ENCODE results near the gene PIGT.
A peak's percentile ranks its signal among the peaks of the same experiment; 100 is the strongest.

PIGT gene

GRCh38 chr20:45402946-45403345, 13.0 kb upstream of the PIGT start:
- no peak for DNase-seq

DNA sequence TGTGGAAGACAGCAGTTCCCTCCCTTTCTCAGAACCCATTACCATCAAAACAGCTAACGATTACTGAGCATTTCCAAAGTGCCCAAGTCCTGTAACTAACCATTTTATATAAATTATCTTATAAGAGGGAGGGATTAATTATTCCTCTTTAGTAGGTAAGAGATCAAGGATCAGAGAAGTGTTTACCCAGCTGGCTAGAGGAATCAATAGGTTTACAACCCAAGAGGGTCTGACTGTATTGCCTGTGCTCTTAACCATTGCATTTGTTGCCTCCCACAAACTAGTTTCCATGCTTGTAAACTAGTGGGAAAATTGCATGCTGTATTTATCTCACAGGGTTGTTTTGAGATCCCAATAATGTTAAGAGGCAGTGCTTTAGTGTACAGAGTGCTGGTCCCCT, 11.5 kb upstream of the PIGT start:
- DNase-seq = no peak

DNA sequence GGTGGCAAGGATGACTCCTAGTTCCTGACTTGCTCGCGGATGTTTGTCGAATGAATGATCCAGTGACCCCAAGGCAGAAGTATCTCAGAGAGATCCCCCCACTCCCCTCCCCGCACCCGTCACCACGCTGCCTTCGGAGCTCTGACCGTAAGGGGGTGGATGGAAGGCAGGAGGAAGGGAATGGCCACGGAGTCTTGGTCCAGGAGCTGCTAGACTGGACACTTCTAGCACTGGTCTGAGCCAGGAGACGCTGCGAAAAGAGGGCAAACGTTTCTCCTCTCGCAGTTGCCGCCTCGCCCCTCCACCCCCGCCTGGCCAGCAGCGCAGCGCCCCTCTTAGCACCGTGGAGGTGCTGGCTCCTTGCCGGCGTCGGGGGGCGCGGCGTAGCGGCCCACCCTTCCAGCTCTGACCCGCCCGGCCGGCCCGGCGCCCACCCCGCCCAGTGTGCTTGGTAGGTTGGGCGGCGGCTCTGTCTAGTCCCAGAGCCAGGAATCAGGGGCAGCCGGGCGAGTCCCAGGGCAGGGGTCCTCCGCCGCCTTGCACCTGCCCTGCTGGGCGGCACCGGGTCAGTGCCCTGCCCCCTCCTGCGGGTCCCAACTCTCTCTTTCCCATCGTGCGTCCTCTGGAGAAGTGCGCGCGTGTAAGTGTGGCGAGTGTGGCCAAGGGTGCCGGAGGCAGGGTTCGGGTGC, 10.2 kb upstream of the PIGT start:
- no peak for DNase-seq

GRCh38 chr20:45406260-45407066, 9.5 kb upstream of the PIGT start:
- DNase-seq = peak; percentile 37

DNA sequence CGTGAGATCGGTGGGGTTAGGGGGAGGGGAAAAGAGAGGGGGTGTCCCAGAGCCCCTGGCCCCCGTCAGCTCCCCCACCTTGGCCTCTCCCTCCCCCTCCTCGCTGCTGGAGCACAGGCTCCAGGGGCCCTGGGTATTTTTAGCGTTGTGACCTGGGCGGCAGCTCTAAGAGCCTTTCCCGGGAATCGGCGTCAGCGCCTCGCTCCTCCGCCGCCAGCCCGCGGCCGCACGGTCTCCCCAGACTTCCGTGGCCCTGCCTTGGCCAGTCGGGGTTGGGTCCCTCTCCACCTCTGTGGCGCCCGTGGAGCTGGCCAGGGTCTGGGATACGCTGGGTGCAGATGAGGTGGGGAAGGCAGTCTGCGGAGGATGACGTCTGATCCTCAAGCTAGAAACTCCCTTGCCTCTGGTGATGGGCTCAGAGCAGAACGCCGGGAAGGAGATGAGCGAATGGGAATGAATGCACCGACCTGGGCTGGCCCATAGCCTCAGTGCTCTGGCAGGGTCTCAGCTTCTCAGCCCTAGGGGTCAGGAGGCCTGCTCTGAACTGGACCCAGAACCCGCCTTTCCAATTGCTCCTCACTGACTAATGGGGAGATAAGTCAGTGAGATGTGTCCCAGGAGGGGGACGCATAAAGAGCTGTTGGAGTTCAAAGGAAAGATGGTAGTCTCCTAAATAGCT, 8.7 kb upstream of the PIGT start:
- no peak for DNase-seq

- DNase-seq = no peak
Measured at GRCh38 chr20:45407783-45408645, 7.9 kb upstream of the PIGT start, which contains the start of gene DBNDD2. Gene DBNDD2, plus strand, starts transcription at chr20:45408289. Its CDS starts 179 bp downstream, at chr20:45408468.

DNA sequence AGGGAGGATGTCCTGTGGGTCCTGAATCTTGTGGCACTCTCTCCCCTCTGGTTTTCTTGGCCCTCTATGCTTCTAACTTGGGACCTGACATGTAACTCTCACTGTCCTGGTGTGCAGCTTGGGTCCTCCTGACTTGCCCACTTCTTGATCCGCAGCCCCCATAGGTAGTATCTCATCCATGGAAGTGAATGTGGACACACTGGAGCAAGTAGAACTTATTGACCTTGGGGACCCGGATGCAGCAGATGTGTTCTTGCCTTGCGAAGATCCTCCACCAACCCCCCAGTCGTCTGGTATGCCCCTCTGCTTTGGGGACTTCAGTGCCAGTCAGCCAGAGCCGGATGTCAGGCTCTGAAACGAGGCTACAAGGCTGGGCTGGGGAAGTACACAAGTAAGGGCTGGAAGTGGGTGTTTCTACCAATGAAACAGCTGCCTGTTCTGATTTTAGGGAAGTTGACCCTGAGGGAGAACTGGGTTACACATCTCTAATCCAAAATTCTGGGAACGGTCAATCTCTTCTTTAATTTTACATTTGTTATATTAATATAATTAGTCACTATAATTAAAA, 7.2 kb upstream of the PIGT start:
- DNase-seq = no peak

DNA sequence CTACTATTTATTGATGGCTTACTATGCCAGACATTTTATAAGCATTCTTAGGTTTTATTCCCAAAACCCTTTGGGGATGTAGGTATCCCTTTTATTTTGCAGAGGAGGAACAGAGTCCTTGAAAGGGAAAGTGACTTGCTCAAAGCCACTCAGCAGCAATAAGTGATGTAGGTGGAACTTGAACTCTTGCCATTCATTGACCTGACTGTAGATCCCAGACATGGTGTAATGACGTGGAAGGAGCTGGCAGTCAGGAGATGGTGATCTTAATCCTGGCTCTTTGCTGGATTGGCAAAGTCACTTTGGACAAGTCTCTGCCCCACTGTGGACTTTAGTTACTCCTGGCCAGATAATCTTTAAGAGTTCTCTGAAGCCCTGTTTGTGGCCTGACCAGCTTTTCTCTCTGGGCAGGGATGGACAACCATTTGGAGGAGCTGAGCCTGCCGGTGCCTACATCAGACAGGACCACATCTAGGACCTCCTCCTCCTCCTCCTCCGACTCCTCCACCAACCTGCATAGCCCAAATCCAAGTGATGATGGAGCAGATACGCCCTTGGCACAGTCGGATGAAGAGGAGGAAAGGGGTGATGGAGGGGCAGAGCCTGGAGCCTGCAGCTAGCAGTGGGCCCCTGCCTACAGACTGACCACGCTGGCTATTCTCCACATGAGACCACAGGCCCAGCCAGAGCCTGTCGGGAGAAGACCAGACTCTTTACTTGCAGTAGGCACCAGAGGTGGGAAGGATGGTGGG, 6.2 kb upstream of the PIGT start:
- DNase-seq = no peak

DNA sequence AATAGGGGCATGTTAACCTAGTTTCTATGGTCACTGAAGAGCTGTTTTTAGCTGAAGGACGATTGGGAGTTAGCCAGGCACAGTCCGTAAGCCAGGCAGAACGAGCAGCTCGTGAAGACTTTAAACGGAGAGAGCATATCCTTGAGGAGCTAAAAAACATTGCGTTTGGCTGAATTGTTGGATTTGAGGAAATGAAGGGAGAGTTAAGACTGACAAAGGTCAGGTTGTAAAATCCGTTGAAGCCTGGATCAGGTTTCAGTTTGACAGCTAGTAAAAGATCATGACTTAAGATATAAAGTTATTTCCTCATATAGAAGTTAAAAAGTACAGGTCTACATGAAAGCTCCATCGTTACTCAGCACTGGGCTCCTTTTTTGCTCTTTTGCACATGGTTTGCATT, 5.1 kb upstream of the PIGT start:
- DNase-seq = no peak

- DNase-seq = no peak
Measured at GRCh38 chr20:45412653-45413052, 3.3 kb upstream of the PIGT start.

DNA sequence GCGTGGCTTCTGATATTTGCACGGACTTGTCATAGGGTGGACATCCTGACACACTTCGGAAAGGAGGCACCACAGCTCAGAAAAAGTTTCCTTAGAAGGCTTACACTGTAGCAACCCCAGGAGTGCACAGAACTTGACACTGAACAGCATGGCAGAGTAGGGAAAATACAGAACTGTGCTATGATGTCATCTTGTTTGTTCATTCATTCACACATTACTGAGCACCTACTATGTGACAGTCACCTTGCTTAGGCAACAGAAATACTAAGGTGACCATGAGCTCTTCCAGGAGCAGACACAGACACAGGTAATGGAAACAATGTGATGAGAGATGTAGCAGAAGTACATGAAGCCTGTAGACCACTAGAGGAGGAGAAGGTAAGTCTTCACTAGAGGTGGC, 2.5 kb upstream of the PIGT start:
- DNase-seq = no peak

- DNase-seq = no peak
Measured at GRCh38 chr20:45416917-45417316, 976 bp downstream of the PIGT start.

DNA sequence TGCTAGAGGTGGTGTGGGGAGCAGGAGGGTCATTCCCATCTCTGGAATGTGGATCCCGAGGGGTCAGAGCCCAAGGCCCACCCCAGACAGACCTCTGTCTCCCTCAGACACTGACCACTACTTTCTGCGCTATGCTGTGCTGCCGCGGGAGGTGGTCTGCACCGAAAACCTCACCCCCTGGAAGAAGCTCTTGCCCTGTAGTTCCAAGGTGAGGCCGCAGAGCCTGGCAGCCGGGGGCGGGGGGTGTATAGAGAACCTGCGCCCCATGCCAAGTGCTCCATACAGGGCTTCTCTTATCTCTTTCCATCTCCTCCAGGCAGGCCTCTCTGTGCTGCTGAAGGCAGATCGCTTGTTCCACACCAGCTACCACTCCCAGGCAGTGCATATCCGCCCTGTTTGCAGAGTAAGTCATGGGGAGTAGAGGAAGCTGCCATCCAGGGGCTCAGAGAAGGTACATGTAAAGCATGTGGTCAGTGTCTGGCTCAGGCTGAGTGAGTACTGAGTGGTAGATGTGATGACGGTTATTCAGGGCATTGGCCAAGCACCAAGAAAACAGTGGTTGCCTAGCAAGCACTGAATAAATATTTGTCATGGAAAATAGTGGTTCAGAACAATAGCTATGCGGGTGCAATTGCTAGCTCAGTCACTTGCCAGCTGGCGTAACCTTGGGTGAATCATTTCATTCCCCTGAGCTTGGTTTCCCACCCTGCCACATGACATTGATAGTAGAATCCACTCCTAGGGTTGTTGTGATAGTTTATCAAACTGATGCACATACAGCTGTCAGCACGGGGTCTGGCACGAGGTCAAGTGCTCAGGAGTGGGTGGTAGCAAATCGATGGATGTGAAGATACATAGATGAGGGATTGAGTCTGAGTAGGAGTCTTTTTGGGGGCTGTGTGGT, 3.5 kb downstream of the PIGT start:
- DNase-seq = peak; percentile 91

GRCh38 chr20:45420125-45420524, 4.2 kb downstream of the PIGT start:
- no peak for DNase-seq

- DNase-seq = no peak
Measured at GRCh38 chr20:45423700-45424099, 7.8 kb downstream of the PIGT start.

DNA sequence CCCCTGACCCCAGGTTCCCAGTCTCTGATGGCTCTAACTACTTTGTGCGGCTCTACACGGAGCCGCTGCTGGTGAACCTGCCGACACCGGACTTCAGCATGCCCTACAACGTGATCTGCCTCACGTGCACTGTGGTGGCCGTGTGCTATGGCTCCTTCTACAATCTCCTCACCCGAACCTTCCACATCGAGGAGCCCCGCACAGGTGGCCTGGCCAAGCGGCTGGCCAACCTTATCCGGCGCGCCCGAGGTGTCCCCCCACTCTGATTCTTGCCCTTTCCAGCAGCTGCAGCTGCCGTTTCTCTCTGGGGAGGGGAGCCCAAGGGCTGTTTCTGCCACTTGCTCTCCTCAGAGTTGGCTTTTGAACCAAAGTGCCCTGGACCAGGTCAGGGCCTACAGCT, 9.6 kb downstream of the PIGT start:
- no peak for DNase-seq

GRCh38 chr20:45426320-45427016, 10.5 kb downstream of the PIGT start:
- DNase-seq = no peak

DNA sequence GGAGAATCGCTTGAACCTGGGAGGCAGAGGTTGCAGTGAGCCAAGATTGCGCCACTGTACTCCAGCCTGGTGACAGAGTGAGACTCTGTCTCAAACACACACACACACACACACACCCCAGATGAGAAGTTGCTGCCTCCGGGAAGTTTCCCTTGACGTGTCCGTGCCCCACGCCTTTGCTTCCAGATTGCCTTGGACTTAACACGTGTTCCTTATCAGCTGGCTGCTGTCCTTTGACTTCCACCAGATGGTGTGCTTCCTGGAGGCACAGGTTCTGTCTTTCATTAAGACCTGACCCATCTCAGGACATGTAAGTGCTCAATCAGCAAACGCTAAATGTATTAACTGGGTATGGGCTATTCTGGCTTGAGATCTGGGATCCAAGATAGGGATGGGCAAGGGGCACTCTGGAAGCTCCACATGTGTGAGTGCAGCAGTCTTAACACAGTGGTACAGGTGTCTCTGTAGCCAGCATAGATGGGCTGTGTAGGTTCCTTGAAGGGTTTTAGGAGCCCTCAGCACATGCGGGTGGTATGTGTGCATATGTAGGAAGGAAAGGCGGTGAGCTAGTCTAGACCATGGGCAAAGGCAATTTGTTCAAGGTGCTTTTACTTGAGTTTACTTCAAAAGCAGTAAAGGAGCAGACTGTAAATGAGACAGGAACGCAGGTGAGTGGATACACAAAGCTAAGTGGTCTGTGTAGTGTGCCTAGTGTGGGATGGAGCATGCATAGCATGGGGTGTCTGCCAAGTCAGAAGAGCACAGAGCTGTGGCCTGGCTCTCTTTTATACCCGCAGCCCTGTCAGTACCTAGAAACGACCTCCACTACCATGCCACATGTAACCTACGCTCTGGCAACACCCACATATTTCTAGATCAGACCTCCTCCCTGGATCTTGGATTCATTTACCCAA, 11.6 kb downstream of the PIGT start:
- DNase-seq = no peak

DNA sequence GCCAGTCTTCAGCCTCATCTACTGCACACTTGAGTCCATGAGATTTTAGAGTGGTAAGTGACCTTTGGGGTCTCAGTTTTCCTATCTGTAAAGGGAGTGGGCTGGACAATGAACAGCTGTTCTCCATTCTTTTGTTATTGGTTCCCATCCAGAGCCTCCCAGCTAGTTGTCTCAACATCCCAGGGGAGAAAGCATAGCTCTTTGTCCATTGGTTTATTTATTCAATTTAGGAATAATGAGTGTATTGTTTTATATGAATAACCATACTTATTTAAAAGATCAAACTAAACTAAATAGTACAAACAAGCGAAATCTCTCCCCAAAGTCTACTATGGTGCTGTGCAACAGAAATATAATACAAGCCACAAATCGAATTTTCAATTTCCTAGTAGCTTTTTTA, 13.7 kb downstream of the PIGT start:
- no peak for DNase-seq
